Tibial nerve (tissue), 4 donors: Measurements from ENCODE around the gene DIP2A. TPM values are rescaled to one million over a fixed set of nuclear protein-coding genes. Genes with fewer than 3 reads are reported as not detected.

ENCODE experiments used
- DNase-seq, 2 donors: peaks; one replicate each; pipeline ENCODE4 v3.0.0-alpha.2; 2019; ENCODE audit warnings: low spot score in 2 of 2
- H3K27ac ChIP-seq, 4 donors: fragments of 200-600 bp; sonication (generic) in 3 of 4; one replicate each; pipeline ENCODE4 v1.5.1; 2017 to 2019; ENCODE audit warnings: mild to moderate bottlenecking in 1 of 4
- H3K27me3 ChIP-seq, 2 donors: fragments of 200-600 bp; sonication (generic) in 1 of 2; one replicate each; pipeline versions ENCODE4 v1.5.1 to v1.6.0; 2017 to 2019
- H3K36me3 ChIP-seq, 3 donors: fragments of 200-600 bp; sonication (generic); one replicate each; pipeline ENCODE4 v1.5.1; 2018 to 2019
- H3K4me1 ChIP-seq, 4 donors: fragments of 200-600 bp; sonication (generic) in 3 of 4; one replicate each; pipeline ENCODE4 v1.5.1; 2017 to 2019
- H3K4me3 ChIP-seq, 4 donors: fragments of 200-600 bp; sonication (generic) in 3 of 4; one replicate each; pipeline ENCODE4 v1.5.1; 2017 to 2019; ENCODE audit warnings: mild to moderate bottlenecking in 1 of 4, moderate library complexity in 1 of 4
- H3K9me3 ChIP-seq, 4 donors: fragments of 200-600 bp; sonication (generic) in 3 of 4; one replicate each; pipeline ENCODE4 v1.5.1; 2017 to 2019
- CTCF ChIP-seq, 5 experiments: fragments of 200-600 bp in 3 of 5; fragments of 450-650 bp in 2 of 5; sonication (generic) in 3 of 5; IDR thresholded peaks; one replicate each; pipeline ENCODE4 v1.5.1; 2016 to 2019; ENCODE audit warnings: antibody characterized with exemption in 5 of 5, mild to moderate bottlenecking in 3 of 5, moderate library complexity in 2 of 5
- EP300 ChIP-seq, 2 donors: sonication (generic); formaldehyde crosslinking; IDR thresholded peaks; one replicate each; pipeline ENCODE4 v1.6.1; 2017; ENCODE audit warnings: antibody characterized with exemption in 2 of 2, mild to moderate bottlenecking in 1 of 2
- POLR2A ChIP-seq, 2 donors: fragments of 450-650 bp; IDR thresholded peaks; one replicate each; pipeline ENCODE4 v1.6.1; 2017; ENCODE audit warnings: antibody characterized with exemption in 2 of 2, mild to moderate bottlenecking in 2 of 2, moderate library complexity in 2 of 2
- WGBS, 2 donors: methylation state at CpG; one replicate each; pipeline ENCODE4 v1.1.5; 2018; 5-methylcytosine and 5-hydroxymethylcytosine counted together
- total RNA-seq, 4 donors: library from RNA; depleted of rRNA; stranded (reverse); fragments of >200 nt; gene quantifications; one replicate each; pipeline ENCODE4 v1.1.0, GENCODE V29; 2016

The DIP2A gene
- total RNA-seq, 4 donors from 2014 or later = 55.5 to 67.2 (median 59.8) TPM

GRCh38 chr21:46491553-46491952 is 32.9 kb downstream of the DIP2A start:
- Histone ChIP-seq H3K4me1 (peaks cover 0 to 5% (median 0%) of the 10 kb centered on the region in 4 donors), H3K27ac (no peak overlapping the region), H3K36me3 (peaks cover 0 to 75% (median 0%) of the 10 kb centered on the region in 3 donors), H3K9me3 (peaks cover 0 to 12% (median 0%) of the 10 kb centered on the region in 4 donors), H3K4me3 (no peak overlapping the region), H3K27me3 (no peaks in the 10 kb centered on the region)
- no peak for TF ChIP-seq POLR2A (IDR thresholded peaks at IDR 0.05)
- no peak for TF ChIP-seq CTCF (IDR thresholded peaks at IDR 0.05)
- TF ChIP-seq EP300 (IDR thresholded peaks at IDR 0.05) = no peak
- no peak for DNase-seq
- 97 to 99% methylated on average over 3 of the region's 3 CpGs for WGBS, 2 donors

- Histone ChIP-seq H3K4me3 (no peak overlapping the region), H3K27me3 (no peaks in the 10 kb centered on the region), H3K4me1 (peaks cover 0 to 5% (median 0%) of the 10 kb centered on the region in 4 donors), H3K9me3 (peaks cover 0 to 12% (median 0%) of the 10 kb centered on the region in 4 donors), H3K27ac (no peak overlapping the region), H3K36me3 (peaks cover 0 to 74% (median 0%) of the 10 kb centered on the region in 3 donors)
- WGBS, 2 donors = 88 to 96% methylated on average over 5 of the region's 5 CpGs
- TF ChIP-seq EP300 (IDR thresholded peaks at IDR 0.05) = no peak
- DNase-seq = no peak
Measured at GRCh38 chr21:46492851-46493250, 34.2 kb downstream of the DIP2A start.

- Histone ChIP-seq H3K4me3 (no peak overlapping the region), H3K27me3 (no peaks in the 10 kb centered on the region), H3K27ac (no peak overlapping the region), H3K9me3 (peaks cover 0 to 12% (median 0%) of the 10 kb centered on the region in 4 donors), H3K36me3 (peaks cover 0 to 84% (median 3%) of the 10 kb centered on the region in 3 donors), H3K4me1 (peaks cover 0 to 5% (median 0%) of the 10 kb centered on the region in 4 donors)
- 97 to 99% methylated on average over 6 of the region's 6 CpGs for WGBS, 2 donors
- no peak for TF ChIP-seq POLR2A (IDR thresholded peaks at IDR 0.05)
- no peak for TF ChIP-seq CTCF (IDR thresholded peaks at IDR 0.05)
- no peak for TF ChIP-seq EP300 (IDR thresholded peaks at IDR 0.05)
- DNase-seq = no peak
Measured at GRCh38 chr21:46493828-46494227, 35.1 kb downstream of the DIP2A start.

- no peak for DNase-seq
- Histone ChIP-seq H3K9me3 (peaks cover 0 to under 1% (median 0%) of the 10 kb centered on the region in 4 donors), H3K4me3 (no peak overlapping the region), H3K4me1 (peaks cover 0 to 7% (median 2%) of the 10 kb centered on the region in 4 donors), H3K36me3 (peaks cover 0 to 68% (median 5%) of the 10 kb centered on the region in 3 donors), H3K27me3 (no peaks in the 10 kb centered on the region), H3K27ac (no peak overlapping the region)
- WGBS, 2 donors = 91 to 94% methylated on average over 25 to 26 of the region's 26 CpGs
- no peak for TF ChIP-seq POLR2A (IDR thresholded peaks at IDR 0.05)
Measured at GRCh38 chr21:46498335-46499050, 39.8 kb downstream of the DIP2A start.

GRCh38 chr21:46500224-46500861 is 41.7 kb downstream of the DIP2A start:
- H3K36me3 ChIP-seq = peaks cover 0 to 68% (median 5%) of the 10 kb centered on the region in 3 donors
- peaks cover 0 to 7% (median 2%) of the 10 kb centered on the region in 4 donors for H3K4me1 ChIP-seq

More at GRCh38 chr21:46500224-46500861, 41.7 kb downstream of the DIP2A start:
- Histone ChIP-seq H3K27me3 (no peaks in the 10 kb centered on the region), H3K27ac (no peak overlapping the region), H3K4me3 (no peak overlapping the region), H3K9me3 (no peaks in the 10 kb centered on the region)
- no peak for TF ChIP-seq CTCF (IDR thresholded peaks at IDR 0.05)
- no peak for TF ChIP-seq EP300 (IDR thresholded peaks at IDR 0.05)
- no peak for TF ChIP-seq POLR2A (IDR thresholded peaks at IDR 0.05)
- DNase-seq = no peak
- 28 to 40% methylated on average over 3 of the region's 3 CpGs for WGBS, 2 donors
